Endothelial cell of umbilical vein (primary cell): ENCODE data around the gene RAB3B.

Experiments used
- CTCF ChIP-seq, 2 donors: IDR thresholded peaks; 1 replicate in 1 of 2; 2 replicates in 1 of 2; pipeline ENCODE4 v1.5.1; 2011; ENCODE audit warnings: low read length in 2 of 2, mild to moderate bottlenecking in 2 of 2, moderate library complexity in 2 of 2, control low read depth in 1 of 2, inconsistent platforms in 1 of 2, low read depth in 1 of 2; ENCODE audit not compliant: insufficient read depth in 1 of 2; ENCODE audit errors: extremely low read depth in 1 of 2
- EZH2 ChIP-seq: IDR thresholded peaks from 2 replicates; pipeline ENCODE4 v1.6.1; 2012; ENCODE audit warnings: borderline replicate concordance, low read depth, mild to moderate bottlenecking, moderate library complexity, low read length, inconsistent platforms; ENCODE audit not compliant: severe bottlenecking
- MAX ChIP-seq: IDR thresholded peaks from 2 replicates; pipeline ENCODE4 v1.6.1; 2011; ENCODE audit not compliant: insufficient read depth, insufficient read length
- POLR2A ChIP-seq: IDR thresholded peaks from 2 replicates; pipeline ENCODE4 v1.6.1; 2012; ENCODE audit warnings: low read depth, mild to moderate bottlenecking, control low read depth, low read length

- no peak for TF ChIP-seq CTCF (IDR thresholded peaks at IDR 0.05; ENCODE audit: extremely low read depth in 1 of 2, insufficient read depth in 1 of 2, low read depth in 1 of 2, low read length in 2 of 2)
- TF ChIP-seq EZH2, result no peak
- no peak for TF ChIP-seq MAX
- TF ChIP-seq POLR2A, result no peak
Measured at GRCh38 chr1:51930329-51930728, 60.2 kb downstream of the RAB3B start.
